IMR-90 (cell line): ENCODE results near the gene ECM2.

Source experiments
- CTCF ChIP-seq: conservative IDR thresholded peaks from 2 replicates; pipeline ENCODE4 v1.5.1; 2012; ENCODE audit warnings: mild to moderate bottlenecking, low read depth, low read length, improper control_type of control experiment
- FOS ChIP-seq: fragments of 150-350 bp; IDR thresholded peaks from 2 replicates; pipeline ENCODE4 v1.6.1; 2016; ENCODE audit warnings: low read depth, low read length
- POLR2A ChIP-seq: IDR thresholded peaks from 2 replicates; pipeline ENCODE4 v1.6.1; 2012; ENCODE audit warnings: mild to moderate bottlenecking, low read depth, low read length
- USF2 ChIP-seq: fragments of 150-350 bp; IDR thresholded peaks from 2 replicates; pipeline ENCODE4 v1.6.1; 2017; ENCODE audit warnings: mild to moderate bottlenecking, antibody characterized with exemption, low read length, low read depth

- TF ChIP-seq CTCF (no peak), FOS (no peak), USF2 (no peak), POLR2A (no peak)
Measured at GRCh38 chr9:92558612-92559374, 23.0 kb upstream of the ECM2 start.
